BLaER1 treated with 17β-estradiol and CSF1 and Interleukin-3, amounts not matched to agents 10 nM and 100 nM (cell line): Measurements from ENCODE around the gene GEMIN4.
"Not testable (repeated sequence)": the region's sequence is repeated elsewhere in the genome, so short reads cannot be mapped to it uniquely, and the experiment has no call there.

Experiments
- H3K27ac ChIP-seq, 11 experiments: shearing (Covaris generic); formaldehyde crosslinking; 2 replicates each; pipeline ENCODE4 v1.8.1; 2022
- H3K27me3 ChIP-seq, 11 experiments: shearing (Covaris generic); formaldehyde crosslinking; 2 replicates each; pipeline ENCODE4 v1.8.1; 2022
- H3K36me3 ChIP-seq, 11 experiments: shearing (Covaris generic); formaldehyde crosslinking; 2 replicates each; pipeline ENCODE4 v1.8.1; 2022
- H3K4me1 ChIP-seq, 10 experiments: shearing (Covaris generic); formaldehyde crosslinking; 2 replicates each; pipeline ENCODE4 v1.8.1; 2022
- H3K4me2 ChIP-seq, 11 experiments: shearing (Covaris generic); formaldehyde crosslinking; 2 replicates each; pipeline ENCODE4 v1.8.1; 2022
- H3K4me3 ChIP-seq, 10 experiments: shearing (Covaris generic); formaldehyde crosslinking; 2 replicates each; pipeline ENCODE4 v1.8.1; 2022
- H3K9ac ChIP-seq, 11 experiments: shearing (Covaris generic); formaldehyde crosslinking; 2 replicates each; pipeline ENCODE4 v1.8.1; 2022
- H3K9me3 ChIP-seq, 11 experiments: shearing (Covaris generic); formaldehyde crosslinking; replicated peaks in 1 of 11; 2 replicates each; pipeline ENCODE4 v1.8.1; 2022
- H4K20me1 ChIP-seq, 11 experiments: shearing (Covaris generic); formaldehyde crosslinking; 2 replicates each; pipeline ENCODE4 v1.8.1; 2022
- Cebpa-rat ChIP-seq, 11 experiments: shearing (Covaris generic); IDR thresholded peaks; 2 replicates each; pipeline ENCODE4 v1.8.1; 2022

GEMIN4 gene

GRCh38 chr17:718075-718474, 34.0 kb downstream of the GEMIN4 start:
- Histone ChIP-seq H3K9me3 (no peaks in the 10 kb centered on the region), H3K4me2 (no peak overlapping the region), H3K27ac (no peak overlapping the region), H3K9ac (no peak overlapping the region), H3K4me3 (no peak overlapping the region), H3K36me3 (no peaks in the 10 kb centered on the region), H3K4me1 (peaks cover 16 to 23% (median 20%) of the 10 kb centered on the region in 10 experiments), H4K20me1 (peaks cover 0 to 15% (median 8%) of the 10 kb centered on the region in 11 experiments; a peak in 17 of 22 replicates), H3K27me3 (peaks cover 0 to 8% (median 0%) of the 10 kb centered on the region in 11 experiments; a peak in 4 of 22 replicates)
- no peak for TF ChIP-seq Cebpa-rat (IDR thresholded peaks at IDR 0.05)

- H4K20me1 ChIP-seq, result peaks cover 46 to 100% (median 83%) of the 10 kb centered on the region in 11 experiments; a peak in 20 of 22 replicates
- H3K36me3 ChIP-seq, result peaks cover 49 to 89% (median 70%) of the 10 kb centered on the region in 11 experiments
- TF ChIP-seq Cebpa-rat (IDR thresholded peaks at IDR 0.05), result no peak
- no peaks in the 10 kb centered on the region for H3K27me3 ChIP-seq
- H3K4me3 ChIP-seq, result no peak overlapping the region
- no peak overlapping the region for H3K4me2 ChIP-seq
- H3K4me1 ChIP-seq, result peaks cover 4 to 17% (median 6%) of the 10 kb centered on the region in 10 experiments; a peak in 19 of 20 replicates
- no peak overlapping the region for H3K27ac ChIP-seq
- H3K9me3 ChIP-seq, result no peaks in the 10 kb centered on the region
- H3K9ac ChIP-seq, result no peak overlapping the region
Observed at GRCh38 chr17:708132-708531, 43.9 kb downstream of the GEMIN4 start.

DNA sequence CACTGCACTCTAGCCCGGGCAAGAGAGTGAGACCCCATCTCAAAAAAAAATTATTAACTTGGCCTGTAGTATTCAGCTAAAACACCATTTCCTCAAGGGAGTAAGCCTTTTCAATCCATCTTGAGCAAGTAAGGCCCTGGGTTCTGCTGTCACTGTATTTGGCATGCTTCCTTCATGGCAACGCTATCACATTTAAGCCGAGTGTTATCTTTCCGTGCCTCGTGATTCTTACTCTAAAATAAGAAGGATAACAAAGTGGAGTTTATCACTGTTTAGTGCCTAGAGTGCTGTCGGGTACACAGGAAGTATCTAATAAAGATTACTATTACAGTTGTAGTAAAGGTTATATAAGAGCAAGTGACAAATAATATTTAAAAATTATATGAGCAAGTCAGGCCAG, 46.2 kb downstream of the GEMIN4 start:
- Histone ChIP-seq H3K36me3 (peaks cover 56 to 97% (median 83%) of the 10 kb centered on the region in 11 experiments), H3K9ac (peak overlapping the region in 1 of 11 experiments; percentile 8; a peak in 1 of 22 replicates), H3K4me2 (no peak overlapping the region), H4K20me1 (peaks cover 35 to 100% (median 73%) of the 10 kb centered on the region in 11 experiments; a peak in 21 of 22 replicates), H3K4me1 (no peaks in the 10 kb centered on the region), H3K27me3 (no peaks in the 10 kb centered on the region), H3K9me3 (no peaks in the 10 kb centered on the region), H3K4me3 (no peak overlapping the region), H3K27ac (no peak overlapping the region)
- no peak for TF ChIP-seq Cebpa-rat (IDR thresholded peaks at IDR 0.05)

DNA sequence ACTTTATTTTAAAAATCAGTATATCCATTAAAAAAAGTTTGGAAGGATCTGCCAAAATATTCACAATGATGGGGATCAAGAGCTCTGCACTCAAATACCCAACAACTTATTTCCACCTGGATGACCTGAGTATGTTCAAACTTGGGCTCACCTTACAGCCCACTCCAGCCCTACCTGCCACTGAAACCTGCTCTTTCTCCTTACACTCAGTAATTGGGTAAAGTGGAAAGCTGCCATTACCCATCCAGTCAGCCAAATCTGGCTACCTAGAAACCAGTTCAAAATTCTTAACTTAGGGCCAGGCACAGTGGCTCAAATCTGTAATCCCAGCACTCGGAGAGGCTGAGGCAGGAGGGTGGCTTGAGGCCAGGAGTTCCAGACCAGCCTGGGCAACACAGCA, 47.1 kb downstream of the GEMIN4 start:
- no peak overlapping the region for H3K4me2 ChIP-seq
- no peaks in the 10 kb centered on the region for H3K4me1 ChIP-seq
- no peak overlapping the region for H3K4me3 ChIP-seq
- no peaks in the 10 kb centered on the region for H3K27me3 ChIP-seq
- no peak overlapping the region for H3K27ac ChIP-seq
- H3K36me3 ChIP-seq, result peaks cover 47 to 94% (median 76%) of the 10 kb centered on the region in 11 experiments
- H3K9me3 ChIP-seq, result no peaks in the 10 kb centered on the region
- peak overlapping the region in 4 of 11 experiments; percentile 12 to 34 (median 22); a peak in 4 of 22 replicates for H3K9ac ChIP-seq
- no peak for TF ChIP-seq Cebpa-rat (IDR thresholded peaks at IDR 0.05)
- H4K20me1 ChIP-seq, result peaks cover 34 to 99% (median 73%) of the 10 kb centered on the region in 11 experiments; a peak in 21 of 22 replicates

- Histone ChIP-seq H4K20me1 (peaks cover 35 to 99% (median 78%) of the 10 kb centered on the region in 11 experiments; a peak in 21 of 22 replicates), H3K27me3 (no peaks in the 10 kb centered on the region), H3K36me3 (peaks cover 45 to 94% (median 69%) of the 10 kb centered on the region in 11 experiments), H3K9ac (peak overlapping the region in 5 of 11 experiments; percentile 5 to 40 (median 31); a peak in 5 of 22 replicates), H3K4me3 (no peak overlapping the region), H3K9me3 (no peaks in the 10 kb centered on the region), H3K4me2 (no peak overlapping the region), H3K4me1 (peaks cover 0 to 5% (median 0%) of the 10 kb centered on the region in 10 experiments; a peak in 7 of 20 replicates), H3K27ac (no peak overlapping the region)
- no peak for TF ChIP-seq Cebpa-rat (IDR thresholded peaks at IDR 0.05)
Observed at GRCh38 chr17:704111-704864, 47.8 kb downstream of the GEMIN4 start.

DNA sequence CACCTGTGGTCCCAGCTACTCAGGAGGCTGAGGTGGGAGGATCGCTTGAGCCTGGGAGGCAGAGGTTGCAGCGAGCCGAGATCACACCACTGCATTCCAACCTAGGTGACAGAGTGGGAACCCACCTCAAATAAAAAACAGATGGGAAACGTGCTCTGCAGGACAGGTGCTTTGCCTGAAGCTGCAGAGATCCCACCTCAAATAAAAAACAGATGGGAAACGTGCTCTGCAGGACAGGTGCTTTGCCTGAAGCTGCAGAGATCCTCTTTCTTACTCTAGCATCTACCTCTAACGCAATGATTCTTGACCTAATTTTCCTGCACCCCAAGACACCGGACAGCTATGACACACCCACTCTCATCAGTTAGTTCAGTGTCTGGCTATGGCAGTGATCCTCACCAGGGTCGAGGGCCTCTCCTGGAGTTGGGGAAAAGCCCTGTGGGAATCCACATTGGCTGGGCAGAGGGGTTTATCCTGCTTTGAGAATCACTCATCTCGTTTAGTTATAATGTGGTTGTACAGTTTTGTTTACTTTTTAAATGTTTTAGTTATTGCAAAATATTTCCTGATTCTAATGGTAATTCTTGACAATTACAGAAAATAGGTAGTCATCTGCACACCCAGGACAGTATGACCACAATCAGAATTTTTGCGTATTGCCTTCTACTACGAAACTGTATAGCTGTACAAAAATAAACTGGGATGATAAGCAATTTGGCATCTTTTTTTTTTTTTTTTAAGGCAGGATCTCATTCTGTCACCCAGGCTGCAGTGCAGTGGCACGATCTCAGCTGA, 48.8 kb downstream of the GEMIN4 start:
- Histone ChIP-seq H3K9me3 (no peaks in the 10 kb centered on the region), H3K27ac (no peak overlapping the region), H3K9ac (0 out of 22 replicates have a peak overlapping the region, but pooled peaks of 4 of the 11 experiments have one; percentile 5 to 40 (median 24)), H3K4me1 (peaks cover 0 to 8% (median 0%) of the 10 kb centered on the region in 10 experiments; a peak in 7 of 20 replicates), H4K20me1 (peaks cover 32 to 95% (median 69%) of the 10 kb centered on the region in 11 experiments; a peak in 21 of 22 replicates), H3K4me2 (no peak overlapping the region), H3K4me3 (no peak overlapping the region), H3K36me3 (peaks cover 40 to 94% (median 67%) of the 10 kb centered on the region in 11 experiments), H3K27me3 (no peaks in the 10 kb centered on the region)
- no peak for TF ChIP-seq Cebpa-rat (IDR thresholded peaks at IDR 0.05)

DNA sequence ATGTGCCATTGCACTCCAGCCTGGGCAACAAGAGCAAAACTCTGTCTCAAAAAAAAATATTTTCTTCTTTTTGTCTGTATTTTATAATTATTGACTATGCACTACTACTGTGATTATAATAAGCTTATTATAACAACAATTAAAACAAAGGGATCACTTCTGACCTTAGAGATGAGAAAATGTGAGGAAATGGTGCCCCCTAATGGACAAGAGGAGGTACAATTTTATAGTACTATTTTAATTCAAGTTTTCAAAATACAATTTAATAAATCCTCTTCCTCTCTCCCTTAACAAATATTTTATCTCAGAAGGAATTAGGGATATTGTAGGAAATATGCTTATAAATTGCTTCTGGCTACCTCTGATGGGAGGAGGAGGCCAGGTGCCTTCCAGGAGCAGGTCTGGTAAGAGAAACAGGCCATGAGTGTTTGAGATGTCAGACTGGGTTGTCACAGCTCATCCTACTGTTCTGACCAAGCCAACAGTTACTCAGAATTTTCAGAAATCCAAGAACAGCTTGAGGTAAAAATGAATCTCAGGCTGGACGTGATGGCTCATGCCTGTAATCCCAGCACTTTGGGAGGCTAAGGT, 51.5 kb downstream of the GEMIN4 start:
- peaks cover 53 to 94% (median 67%) of the 10 kb centered on the region in 11 experiments for H3K36me3 ChIP-seq
- TF ChIP-seq Cebpa-rat (IDR thresholded peaks at IDR 0.05), result no peak

GRCh38 chr17:699345-699744, 52.7 kb downstream of the GEMIN4 start:
- Histone ChIP-seq H3K9me3 (no peaks in the 10 kb centered on the region), H3K4me3 (no peak overlapping the region), H3K4me2 (peak overlapping the region in 2 of 11 experiments; percentile 18 to 31; a peak in 4 of 22 replicates), H3K27me3 (no peaks in the 10 kb centered on the region), H3K4me1 (peaks cover 0 to 8% (median 0%) of the 10 kb centered on the region in 10 experiments; a peak in 7 of 20 replicates), H3K9ac (peak overlapping the region in 3 of 11 experiments; percentile 1 to 48 (median 17); a peak in 3 of 22 replicates), H3K27ac (no peak overlapping the region), H4K20me1 (peaks cover 20 to 61% (median 36%) of the 10 kb centered on the region in 11 experiments; a peak in 20 of 22 replicates), H3K36me3 (peaks cover 57 to 97% (median 72%) of the 10 kb centered on the region in 11 experiments)
- TF ChIP-seq Cebpa-rat (IDR thresholded peaks at IDR 0.05), result no peak

More for the DNA sequence above, 51.5 kb downstream of the GEMIN4 start:
- Histone ChIP-seq H3K4me2 (no peak overlapping the region), H3K4me3 (no peak overlapping the region), H3K9me3 (no peaks in the 10 kb centered on the region), H3K27me3 (no peaks in the 10 kb centered on the region), H3K4me1 (peaks cover 0 to 8% (median 0%) of the 10 kb centered on the region in 10 experiments; a peak in 7 of 20 replicates), H3K9ac (no peak overlapping the region), H3K27ac (no peak overlapping the region), H4K20me1 (peaks cover 26 to 73% (median 47%) of the 10 kb centered on the region in 11 experiments; a peak in 20 of 22 replicates)

DNA sequence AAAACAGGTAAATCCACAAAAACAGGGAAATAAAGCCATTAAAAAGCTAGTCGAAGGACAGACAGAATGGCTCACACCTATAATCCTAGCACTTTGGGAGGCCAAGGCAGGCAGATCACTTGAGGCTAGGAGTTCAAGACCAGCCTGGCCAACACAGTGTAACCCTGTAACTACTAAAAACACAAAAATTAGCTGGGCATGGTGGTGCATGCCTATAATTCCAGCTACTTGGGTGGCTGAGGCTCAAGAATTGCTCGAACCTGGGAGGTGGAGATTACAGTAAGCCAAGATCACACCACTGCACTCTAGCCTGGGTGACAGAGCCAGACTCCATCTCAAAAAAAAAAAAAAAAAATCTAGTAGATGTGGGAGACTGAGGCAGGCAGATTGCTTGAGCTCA, 54.0 kb downstream of the GEMIN4 start:
- not testable (repeated sequence) for H3K27ac ChIP-seq, H3K27me3 ChIP-seq, H3K4me3 ChIP-seq, H3K4me1 ChIP-seq, H3K9ac ChIP-seq, H3K4me2 ChIP-seq, H3K9me3 ChIP-seq
- peaks cover 9 to 48% (median 23%) of the 10 kb centered on the region in 11 experiments; a peak in 19 of 22 replicates for H4K20me1 ChIP-seq
- peaks cover 68 to 97% (median 77%) of the 10 kb centered on the region in 11 experiments for H3K36me3 ChIP-seq
